GM21737 (cell line): ENCODE data around the gene LYPD6.

Experiments
- ATAC-seq: cut with Tn5 transposase; IDR thresholded peaks from one replicate; pipeline ENCODE4 v1.9.1; 2021; ENCODE audit warnings: mild to moderate bottlenecking, moderate library complexity; ENCODE audit not compliant: unreplicated experiment

Gene LYPD6

DNA sequence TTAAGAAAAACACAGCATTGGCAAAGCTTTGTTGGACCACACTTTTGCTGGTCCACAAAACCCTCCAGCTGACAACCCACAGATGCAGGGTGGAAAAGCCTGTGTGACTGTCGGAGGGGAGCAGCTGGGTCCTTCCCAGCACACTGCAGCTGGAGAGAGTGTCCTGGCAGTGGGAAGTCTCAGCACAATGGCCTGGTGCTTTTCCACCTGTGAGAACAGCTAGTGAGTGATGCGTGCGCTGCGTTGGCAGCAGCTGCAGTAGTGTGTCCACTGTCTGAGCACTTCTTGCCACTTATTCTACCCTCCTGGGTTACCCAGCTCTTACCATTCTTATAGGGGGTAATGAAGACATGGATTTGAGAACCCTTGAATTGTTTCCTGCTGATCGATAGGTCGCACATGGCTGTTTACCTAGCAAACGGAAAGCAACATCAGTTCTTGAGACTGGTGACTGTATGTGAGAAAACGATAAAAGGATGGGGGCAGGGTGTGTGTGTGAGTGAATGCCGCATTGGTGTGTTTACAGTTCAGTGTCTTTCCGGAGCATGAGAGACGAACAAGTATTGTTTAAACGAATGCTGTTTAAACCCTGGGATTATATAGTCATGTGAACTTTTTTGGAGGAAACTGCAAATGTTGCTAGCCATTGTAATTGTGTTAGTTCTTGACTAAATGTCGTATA is 69.7 kb downstream of the LYPD6 start:
- ATAC-seq = no peak

DNA sequence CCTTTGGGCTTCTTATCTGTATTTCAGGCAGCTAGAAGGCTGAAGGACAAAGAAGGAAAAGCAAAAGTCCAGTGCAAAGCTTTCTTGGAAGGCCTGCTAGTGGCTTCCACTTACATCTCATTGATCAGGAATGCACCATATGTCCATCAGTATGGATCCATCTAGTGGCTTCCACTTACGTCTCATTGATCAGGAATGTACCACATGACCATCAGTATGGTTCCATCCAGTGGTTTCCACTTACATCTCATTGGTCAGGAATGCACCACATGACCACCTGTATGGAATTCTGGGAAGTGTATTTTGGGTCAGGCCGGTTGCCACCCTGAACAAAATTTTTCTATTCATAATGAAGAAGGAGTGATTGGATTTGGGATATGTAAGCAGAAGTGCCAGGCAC is 70.6 kb downstream of the LYPD6 start:
- no peak for ATAC-seq

DNA sequence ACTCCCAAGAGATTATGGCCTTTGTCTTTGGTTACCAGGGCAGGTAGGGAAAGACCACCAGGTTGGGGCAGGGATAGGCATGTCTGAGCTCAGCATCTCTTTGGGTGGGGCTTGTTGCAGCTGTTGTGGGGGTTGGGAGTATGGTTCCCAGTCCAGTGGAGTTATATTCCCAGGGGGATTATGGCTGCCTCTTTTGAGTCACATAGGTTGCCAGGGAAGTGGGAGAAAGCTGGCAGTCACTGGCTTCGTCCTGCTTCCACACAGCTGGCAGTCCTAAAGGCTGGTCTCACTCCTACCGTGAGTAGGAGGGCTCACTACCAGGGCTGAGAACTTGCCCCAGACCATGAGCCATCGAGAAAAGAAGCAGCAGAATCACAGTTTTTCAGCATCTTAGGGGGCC is 79.1 kb downstream of the LYPD6 start:
- ATAC-seq = no peak

DNA sequence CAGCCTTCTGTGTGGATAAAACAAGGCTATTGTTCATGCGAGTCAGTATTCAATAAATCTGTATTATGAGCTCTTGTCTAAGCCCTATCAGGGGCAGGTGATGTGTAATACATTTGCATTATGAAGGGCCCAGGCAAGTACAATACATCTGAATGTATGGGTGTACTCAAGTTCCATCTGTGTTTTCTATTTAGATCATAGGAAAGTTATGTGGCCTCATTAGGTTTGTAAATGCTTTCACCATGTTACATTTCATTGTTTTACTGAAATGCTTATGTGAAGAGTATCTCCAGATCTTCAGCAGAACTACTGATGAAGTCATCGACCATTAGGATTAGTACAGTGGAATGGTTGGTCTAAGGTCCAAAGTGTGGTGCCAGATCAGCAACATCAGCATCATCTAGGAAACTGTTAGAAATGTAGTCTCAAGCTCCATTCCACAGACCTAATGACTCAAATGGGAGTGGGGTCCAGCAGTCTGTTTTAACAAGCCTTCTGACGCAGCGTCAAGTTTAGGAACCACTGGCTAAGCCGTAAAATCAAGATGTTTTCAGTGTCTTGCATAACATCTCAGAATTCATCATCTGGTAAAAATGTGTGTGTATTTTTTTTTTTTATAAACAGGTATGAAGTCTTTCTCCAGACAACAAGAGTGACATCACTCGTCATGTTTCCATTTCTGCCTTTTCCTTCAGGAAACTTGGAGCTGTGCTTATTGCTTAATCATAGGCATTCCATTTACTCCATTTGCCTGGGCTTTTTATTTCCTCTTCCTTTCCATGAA is 80.5 kb downstream of the LYPD6 start:
- ATAC-seq = no peak

DNA sequence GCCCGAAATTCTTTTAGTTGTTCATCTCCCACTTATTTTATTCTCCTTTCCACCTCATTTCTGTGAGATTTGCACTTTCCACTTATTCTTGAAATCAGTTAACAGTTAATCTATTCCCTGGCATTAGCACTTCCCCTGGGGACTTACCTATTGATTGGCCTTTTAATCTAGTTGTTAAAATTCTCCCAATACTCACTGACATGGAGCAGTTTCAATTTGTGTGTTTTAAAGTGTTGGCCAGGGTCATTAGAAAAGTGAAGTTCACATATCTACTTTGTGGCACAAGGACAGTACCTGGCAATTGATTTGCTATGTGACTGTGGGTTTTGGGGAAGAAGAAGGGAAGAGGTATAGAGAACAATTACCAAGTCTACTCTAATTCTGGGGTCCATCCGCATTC is 83.1 kb downstream of the LYPD6 start:
- ATAC-seq = no peak

DNA sequence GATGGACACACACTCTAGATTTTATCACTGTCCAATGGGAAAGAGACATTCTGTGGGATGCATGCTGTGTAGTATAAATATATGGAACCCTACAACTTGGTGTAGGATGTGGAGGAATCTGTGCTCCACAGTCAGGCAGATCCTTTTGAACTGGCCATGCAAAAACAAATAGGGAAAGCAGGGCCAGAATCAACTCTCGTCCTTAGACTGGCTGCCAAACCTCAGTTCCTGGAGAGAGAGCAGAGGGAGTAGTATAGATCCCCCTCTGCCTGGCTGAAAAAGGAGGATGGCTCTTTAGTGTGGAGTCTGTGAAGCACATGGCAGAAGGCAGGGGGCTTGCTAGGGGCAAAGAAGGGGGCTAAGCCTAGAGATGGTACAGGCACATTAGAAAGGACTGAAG is 84.7 kb downstream of the LYPD6 start:
- no peak for ATAC-seq

DNA sequence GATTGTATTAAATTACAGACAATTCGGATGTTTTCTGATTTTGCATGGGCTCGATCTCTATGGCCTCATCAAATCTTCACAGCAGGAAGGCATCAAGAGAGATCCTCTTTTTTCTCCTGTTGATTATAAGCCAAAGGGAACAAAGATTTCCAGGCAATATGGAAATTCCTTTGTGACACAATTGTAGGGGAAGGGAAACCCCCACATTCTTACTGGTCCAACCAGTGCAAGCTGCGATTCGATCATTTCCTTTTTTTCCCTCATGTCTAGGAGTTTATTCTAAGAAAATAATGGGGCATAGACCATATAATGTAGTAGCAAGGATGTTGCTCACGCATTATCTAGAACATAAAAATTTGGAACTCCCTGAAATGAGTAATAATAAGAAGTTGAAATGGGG is 87.7 kb downstream of the LYPD6 start:
- no peak for ATAC-seq

DNA sequence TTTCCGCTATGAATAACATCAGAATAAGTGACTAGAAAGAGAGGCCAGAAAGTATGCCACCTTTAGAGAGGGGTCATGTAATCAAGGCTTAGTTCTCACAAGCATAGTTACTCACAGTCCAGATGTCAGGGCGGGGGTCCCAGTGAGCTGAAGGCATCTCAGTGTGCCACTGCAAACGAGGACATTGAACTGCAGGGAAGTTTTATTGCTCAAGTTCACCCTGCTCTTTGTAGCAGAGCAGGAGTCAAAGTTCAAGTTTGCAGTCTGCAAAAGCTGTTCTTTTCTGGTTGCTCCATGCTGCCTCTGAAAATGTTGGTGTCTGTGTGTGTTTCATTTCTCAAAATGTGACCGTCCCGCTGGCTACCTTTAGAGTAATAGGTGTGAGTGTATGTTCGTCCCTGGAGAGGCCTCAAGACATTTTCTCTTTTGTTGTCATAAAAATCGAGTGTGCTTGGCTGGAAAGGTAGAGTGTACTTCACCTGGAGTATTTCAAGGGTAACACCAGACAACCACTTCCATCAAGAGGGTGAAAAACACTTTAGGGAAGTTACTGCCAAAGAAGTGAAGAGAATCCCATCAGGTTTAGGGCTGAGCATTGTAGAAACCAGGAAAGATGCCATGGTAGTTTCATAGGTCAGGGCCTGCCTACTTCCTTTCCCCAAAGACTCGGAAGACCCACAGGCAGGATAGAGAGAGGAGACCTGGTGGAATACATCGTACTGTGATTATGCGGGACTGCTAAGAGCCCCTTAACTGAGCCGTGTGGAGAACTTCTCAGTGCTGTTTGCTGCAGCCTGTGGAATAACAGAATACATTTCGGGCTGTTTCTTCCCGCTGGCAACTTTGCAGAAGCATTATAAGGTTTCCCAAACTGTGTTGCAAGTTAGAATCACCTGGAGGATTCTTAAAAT is 89.9 kb downstream of the LYPD6 start:
- ATAC-seq = no peak

DNA sequence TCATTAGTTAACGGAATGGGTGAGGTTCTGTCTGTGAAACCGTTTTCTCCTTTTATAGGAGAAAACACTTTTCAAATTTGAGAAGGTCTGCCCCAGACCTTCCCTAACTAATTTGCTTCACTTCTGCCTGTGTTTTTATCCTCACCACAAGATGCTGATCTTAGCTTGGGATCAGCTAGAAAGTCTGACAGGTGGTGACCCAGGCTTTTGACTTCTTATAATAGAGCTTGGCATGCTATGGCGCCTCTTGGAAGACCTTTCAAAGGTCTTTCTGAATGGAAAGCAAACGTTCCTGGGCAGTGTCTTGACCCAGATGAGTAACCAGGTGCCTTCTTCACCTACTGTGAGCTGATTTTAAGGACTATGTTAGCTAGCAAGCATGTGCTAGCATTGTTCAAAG is 91.4 kb downstream of the LYPD6 start:
- no peak for ATAC-seq

DNA sequence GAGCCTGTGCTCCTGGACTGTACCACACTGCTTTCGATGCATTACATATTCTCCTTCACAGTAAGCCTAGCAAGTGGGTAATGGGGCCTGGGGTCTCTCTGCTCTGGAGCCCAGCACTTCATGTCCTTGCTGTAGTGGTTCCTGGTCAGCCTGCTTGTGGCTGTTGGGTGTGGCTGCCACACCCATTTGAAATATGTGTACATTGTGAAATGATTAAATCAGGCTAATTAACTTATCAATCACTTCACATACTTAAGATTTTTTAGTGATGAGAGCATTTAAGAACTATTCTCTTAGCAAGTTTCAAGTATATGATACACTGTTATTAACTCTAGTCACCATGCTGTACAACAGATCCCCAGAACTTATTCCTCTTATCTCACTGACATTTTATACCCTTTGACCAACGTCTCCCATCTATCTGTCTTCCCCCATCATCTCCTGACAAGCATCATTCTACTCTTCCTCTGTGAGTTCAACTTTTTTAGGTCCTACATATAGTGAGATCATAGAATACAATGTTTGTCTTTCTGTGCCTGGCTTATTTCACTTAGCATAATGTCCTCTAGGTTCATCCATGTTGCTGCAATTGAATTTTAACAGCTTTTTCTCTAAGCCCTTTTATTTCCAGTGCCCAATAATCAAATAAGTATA is 92.1 kb downstream of the LYPD6 start:
- ATAC-seq = no peak

DNA sequence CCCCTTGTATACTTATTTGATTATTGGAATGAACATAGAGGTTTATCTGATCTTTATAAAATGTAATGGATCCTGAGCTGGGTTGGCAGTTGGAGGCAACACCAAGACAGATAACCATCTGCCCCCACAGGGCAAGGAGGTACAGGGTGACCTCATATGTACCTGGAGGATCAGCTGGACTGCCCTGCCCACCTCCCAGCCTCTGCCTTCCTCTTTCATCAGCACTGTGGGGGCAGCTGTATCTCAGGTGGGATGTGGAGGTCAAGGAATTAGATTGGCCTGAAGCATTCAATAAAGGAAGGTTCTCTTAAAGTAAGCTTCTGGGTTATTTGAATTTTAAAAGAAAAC is 92.6 kb downstream of the LYPD6 start:
- no peak for ATAC-seq

DNA sequence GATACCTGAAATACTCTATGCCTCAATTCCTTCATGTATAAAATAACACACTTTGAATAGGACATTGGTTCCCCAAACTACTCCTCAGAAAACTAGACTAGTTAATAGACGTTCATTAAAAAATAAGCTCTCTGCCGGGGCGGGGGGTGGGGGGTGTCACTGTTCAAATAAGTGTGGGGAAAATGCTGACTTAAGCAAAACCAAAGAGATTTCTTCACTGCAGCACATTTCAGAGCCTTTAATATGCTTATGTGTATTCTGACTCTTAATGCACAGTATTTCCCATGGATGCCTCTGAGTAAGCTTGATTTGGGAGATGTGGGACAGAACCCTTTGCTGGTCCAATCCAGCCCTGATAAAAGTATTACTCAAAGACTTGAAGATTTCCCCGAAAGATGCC is 93.2 kb downstream of the LYPD6 start:
- no peak for ATAC-seq

DNA sequence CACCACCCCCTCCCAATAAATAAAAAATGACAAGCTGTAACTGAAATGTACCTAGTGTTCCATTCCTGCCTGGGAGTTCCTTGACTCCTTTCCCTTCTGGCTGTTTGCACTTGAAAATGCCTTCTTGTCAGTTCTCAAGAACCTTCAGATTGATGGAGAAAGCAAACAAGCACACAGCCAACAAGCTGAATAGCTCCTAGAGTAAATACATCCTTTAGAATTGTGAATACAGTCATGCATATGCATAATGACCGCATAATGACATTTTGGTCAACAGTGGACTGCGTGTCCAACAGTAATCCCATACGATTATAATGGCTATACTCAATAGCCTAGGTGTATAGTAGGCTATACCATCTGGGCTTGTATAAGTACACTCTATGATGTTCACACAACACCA is 97.0 kb downstream of the LYPD6 start:
- ATAC-seq = no peak

DNA sequence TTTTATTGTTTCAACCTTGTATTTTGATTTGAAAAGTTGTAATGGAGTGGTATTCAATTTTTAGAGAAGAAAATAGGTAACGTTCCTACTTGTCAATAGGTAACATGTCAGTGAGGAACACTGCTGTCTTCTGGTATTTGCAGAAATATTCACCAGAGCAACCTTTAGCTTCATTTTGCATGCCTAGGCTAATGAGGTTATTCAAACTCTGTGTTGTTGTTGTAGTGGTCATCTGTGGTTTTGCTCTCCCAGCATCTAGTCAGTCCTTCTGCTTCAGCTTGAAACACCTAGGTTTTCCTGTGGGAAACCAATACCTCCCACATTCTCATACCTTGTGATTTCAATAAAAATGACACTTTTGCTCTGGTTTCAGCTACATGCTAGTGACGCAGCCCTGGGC is 98.4 kb downstream of the LYPD6 start:
- no peak for ATAC-seq

DNA sequence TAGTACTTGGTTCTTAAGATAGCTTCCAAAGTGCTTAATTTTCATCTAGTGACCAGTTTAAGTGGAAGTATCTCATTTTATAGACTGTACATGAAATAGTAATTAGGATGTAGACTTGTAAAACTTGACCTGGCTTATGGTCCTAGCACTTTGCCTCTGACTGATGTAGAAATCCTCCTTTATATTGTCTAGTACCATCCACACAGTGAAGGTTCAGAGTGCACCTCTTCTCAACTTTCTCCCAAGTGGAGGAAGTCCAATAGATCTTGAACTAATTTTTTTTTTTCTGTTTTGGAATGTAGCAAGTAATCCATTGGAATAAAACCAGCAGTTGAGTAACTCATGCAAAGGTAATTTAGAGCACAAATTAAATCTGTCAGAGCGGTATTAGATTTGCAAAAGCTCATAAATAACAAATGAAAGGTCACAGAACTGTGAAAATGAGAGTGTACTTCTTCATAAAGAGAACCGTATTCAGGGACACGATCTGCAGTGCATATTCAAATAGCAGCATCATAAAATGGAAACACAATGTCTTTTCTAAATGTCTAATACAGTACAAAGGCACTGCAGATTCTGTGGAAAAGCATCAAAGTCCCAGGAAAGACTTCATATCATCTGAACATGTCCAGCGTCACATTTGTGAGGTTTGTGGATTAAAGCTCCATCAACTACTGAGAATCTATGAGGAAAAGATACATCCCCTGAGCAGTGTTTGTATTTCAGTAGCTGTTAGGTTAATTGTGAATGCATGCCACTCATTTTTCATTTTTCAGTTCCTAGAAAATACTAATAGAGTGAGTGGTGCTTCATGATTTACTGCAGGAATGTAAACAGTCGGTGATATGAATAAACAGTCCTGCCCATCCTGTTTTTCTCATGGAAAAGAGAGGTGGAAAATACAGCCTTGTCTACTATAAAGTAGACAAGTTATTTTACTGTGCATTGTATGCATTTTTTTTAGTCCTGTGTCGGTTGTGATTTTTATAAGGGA is 100.7 kb downstream of the LYPD6 start:
- no peak for ATAC-seq

DNA sequence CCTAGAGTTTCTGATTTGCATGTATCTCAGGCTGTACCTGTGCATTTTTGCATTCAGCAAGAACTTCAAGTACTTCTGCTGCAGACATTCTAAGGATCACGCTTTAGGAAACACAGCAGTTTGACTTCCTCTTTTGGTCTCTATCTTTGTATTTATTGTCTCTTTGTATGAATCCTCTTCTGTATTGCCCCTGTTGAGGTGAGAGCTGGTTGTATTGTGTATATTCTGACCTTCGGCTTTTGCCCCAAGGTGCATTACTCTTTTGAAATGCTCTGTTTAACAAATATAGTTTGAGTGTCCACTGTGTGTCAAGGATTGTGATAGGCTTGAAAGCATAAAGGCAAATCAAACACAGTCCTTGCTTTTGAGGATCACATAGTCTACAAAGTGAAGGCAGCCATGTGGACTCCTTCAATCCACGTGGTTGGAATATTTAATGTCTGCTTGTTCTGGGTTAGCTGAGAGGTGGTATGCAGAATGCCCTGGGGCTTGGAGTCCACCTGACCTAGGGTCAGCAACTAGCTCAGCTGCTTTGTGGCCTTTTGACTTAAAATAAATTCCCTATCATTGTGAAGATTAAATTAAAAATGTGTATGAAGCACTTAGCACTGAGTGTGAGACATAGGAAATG is 108.1 kb downstream of the LYPD6 start:
- no peak for ATAC-seq

DNA sequence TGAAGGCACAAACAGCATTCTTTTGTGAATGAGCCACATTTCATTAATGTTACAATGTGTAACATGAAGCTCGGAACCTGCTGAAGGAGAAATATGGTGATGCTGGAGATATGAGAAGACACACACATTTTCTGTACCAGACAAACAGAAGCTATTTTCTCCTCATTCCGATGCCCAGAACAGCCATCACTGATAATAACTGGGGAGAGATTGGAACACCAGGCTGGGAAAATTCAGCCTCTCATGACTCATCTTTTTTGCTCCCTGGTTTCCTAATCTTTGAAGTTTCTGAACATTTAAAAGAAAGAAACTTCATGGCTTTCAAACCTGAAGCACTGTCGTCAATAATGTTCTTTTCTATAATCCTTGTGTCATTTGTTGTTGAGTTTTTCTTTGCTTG is 110.9 kb downstream of the LYPD6 start:
- no peak for ATAC-seq

DNA sequence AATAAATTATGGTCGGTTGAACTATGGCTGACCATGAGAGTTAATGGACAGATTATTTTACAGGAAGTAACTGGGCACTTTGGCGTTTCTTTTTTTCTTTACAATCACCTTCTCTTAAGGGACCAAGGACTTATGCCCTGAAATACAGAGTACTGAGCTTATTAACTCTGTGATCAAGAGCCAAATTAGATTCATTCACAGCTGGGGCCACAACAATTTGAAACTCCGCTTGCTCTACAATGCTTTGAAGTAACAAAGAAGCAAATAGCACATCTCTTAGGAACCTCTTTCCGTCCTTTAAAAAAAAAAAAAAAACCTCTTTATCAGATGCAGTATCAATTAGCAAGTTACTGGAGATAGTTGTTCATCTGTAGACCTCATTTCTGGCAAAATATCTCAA is 112.0 kb downstream of the LYPD6 start:
- ATAC-seq = no peak

DNA sequence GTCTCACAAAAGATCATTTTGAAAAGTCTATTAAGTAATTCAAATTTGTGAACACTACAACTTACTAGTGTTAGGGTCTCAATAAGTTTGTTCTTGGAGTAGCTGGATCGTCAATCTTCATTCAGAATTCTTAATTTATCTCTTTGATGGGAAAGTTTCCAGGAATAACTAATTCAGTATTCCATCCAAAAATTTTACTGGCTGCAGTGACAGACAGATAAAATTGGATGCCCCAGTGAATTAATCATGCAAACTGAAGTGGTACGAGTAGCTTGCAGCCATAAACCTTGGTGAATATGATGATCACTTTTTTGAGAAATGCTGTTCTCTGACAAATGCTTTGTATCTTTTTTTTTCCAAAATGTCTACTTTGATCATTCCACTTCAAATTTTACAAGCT is 112.8 kb downstream of the LYPD6 start:
- no peak for ATAC-seq

DNA sequence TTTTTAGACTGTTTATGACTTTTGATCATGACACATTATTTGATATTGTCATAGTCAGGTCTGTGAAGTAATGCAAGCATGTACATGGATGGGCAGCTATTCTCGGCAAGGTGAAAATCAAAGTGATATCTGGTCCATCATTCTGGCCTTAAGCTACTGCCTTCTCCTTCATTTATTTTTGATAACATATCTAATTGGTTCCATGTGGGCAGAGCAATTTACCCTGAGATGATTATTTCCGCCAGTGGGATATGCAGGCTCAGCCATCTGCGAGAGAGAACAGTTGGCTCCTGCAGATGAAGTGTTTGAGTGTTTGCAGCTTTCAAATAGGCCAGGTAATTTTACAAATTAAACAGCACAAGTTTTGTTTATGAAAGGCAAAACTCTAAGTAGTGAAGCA is 116.4 kb downstream of the LYPD6 start:
- ATAC-seq = no peak
